Astrocyte of the cerebellum (primary cell): ENCODE data around the gene FOXP1.

ENCODE experiments used
- DNase-seq: peaks from one replicate; pipeline ENCODE4 v3.0.0-alpha.2; 2011; ENCODE audit warnings: low read depth
- H3K4me3 ChIP-seq: 2 replicates; pipeline ENCODE4 v1.5.1; 2011; ENCODE audit warnings: mild to moderate bottlenecking, low read depth, low read length, moderate library complexity
- in situ Hi-C: cut with HindIII; loops from 2 replicates; pipeline ENCODE4 v1.10.0; 2017; ENCODE audit warnings: low sequenced_read_pairs
- TF ChIP-seq, protein P1 (sequence below): IDR thresholded peaks from 2 replicates; pipeline ENCODE4 v1.5.1; 2012; ENCODE audit warnings: low read length, low read depth, moderate library complexity, mild to moderate bottlenecking; ENCODE audit errors: missing control alignments

The FOXP1 gene

DNA sequence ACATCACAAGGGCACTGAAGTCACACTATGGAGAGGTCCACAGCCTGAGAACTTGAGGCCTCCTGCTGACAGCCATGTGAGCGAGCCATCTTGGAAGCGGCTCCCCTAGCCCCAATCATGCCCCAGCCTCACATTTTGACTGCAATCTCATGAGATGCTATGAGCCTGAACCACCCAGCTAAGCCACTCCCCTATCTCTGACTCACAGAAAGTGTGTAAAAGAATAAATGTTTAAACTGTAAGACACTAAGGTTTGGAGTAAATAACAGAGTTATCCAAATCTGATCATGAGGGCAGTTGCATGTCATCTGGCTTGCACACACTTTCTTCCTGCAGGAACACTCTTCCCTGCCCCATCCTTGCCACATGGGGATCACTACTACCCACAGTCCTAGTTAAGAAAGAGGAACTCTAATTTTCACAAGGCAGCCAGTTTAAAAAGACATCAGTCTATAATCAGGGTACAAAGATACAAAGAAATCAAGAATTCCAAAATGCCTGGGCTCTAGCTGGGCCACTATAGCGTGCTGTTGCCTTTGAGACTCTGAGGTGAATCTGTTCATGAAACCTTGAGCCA lies 494.2 kb downstream of the FOXP1 start:
- TF ChIP-seq, protein P1, sequence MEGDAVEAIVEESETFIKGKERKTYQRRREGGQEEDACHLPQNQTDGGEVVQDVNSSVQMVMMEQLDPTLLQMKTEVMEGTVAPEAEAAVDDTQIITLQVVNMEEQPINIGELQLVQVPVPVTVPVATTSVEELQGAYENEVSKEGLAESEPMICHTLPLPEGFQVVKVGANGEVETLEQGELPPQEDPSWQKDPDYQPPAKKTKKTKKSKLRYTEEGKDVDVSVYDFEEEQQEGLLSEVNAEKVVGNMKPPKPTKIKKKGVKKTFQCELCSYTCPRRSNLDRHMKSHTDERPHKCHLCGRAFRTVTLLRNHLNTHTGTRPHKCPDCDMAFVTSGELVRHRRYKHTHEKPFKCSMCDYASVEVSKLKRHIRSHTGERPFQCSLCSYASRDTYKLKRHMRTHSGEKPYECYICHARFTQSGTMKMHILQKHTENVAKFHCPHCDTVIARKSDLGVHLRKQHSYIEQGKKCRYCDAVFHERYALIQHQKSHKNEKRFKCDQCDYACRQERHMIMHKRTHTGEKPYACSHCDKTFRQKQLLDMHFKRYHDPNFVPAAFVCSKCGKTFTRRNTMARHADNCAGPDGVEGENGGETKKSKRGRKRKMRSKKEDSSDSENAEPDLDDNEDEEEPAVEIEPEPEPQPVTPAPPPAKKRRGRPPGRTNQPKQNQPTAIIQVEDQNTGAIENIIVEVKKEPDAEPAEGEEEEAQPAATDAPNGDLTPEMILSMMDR: no peak
- H3K4me3 ChIP-seq: no peak overlapping the region
- DNase-seq: no peak
- in situ Hi-C loops: no loop called here

DNA sequence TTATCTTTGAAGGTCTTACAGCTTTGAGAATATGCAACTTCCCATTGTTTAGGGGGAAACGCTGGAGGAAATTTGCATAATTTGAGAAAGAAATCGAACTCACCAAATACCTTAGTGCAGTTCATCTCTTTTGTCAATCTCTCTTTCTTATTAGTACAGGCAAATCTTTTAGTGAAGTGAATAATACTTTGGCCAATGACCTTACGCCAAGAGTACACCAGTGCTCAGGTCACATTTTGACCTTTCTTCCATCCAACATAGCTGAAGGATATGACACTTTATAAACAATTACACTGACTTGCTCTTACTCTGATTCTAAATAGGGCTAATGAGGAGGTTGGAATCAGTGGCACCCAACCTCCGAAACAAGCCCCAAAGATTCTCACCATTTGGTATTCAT lies 494.8 kb downstream of the FOXP1 start:
- in situ Hi-C loops: no loop called here
- H3K4me3 ChIP-seq: no peak overlapping the region
- no peak for DNase-seq
- TF ChIP-seq, protein P1: no peak

DNA sequence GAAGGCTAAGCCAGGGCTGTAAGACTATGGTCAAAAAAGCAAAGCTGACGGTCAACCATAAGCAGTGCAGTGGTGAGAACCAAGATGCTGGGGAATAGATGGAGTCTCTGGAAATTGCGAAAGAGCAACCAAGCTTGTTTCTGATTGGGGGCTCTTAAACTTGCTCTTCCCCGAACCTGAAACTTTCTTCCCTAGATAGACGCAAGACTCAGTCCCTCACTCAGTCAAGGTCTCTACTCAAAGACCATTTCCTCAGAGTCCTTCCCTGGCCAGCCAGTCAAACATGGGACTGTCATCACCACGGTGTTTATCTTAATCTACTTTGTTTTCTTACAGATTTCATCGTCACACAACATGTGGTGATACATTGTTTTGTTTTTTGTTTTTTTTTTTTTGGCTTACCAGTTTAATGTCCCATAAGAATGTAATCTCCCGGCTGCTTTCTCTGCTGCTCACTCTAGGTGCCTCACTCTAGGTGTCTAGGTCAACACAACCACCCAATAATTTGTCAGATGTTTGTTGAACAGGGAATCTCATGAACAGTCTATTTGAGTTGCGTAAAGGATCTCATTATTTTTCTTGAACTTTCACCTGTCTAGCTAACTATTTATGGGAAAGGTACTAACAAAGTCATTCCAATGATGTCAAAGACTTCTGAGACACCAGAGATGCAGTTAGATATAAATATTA lies 495.4 kb downstream of the FOXP1 start:
- TF ChIP-seq, protein P1: no peak
- no peak overlapping the region for H3K4me3 ChIP-seq
- no peak for DNase-seq
- in situ Hi-C loops: no loop called here

DNA sequence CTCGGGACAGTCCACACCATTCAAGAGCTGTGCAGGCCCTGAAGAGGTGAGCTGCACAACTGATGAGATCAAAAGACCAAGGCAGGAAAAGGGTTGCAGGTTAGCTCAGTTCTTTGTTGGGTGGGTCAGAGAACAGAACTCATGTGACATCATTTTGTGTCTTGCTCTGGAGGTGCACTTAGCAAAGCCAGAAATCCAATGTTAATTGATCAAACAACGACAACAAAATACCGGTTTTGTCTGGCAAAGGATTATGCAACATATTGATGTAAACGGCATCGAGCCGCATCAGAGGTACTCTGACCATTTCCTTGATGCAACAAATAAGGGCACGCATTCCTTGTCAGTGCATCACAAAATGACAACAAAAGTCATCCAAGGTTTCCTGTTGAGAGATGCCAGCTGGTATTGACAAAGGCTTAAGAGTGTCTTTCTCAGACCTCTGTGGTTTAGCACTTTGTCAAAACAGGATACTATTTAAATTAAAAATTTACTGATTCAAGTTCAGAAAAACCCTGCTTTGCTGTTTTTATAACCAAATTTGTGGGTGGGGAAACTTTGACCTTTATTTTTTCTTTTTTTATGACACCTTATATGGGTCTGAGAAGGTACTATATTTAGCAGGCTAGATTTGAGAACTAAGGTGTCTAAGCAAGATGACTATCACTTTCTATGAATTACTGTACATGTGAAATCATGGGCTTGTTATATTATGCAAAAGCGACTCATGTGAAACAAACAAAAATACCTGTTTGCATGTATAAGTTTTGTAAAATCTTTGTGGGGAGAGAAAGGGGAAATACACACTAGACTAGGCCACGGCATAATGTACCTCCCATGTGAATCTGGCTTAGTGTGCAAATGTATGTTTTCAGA lies 496.1 kb downstream of the FOXP1 start:
- in situ Hi-C loops: no loop called here
- TF ChIP-seq, protein P1: no peak
- no peak overlapping the region for H3K4me3 ChIP-seq
- no peak for DNase-seq

DNA sequence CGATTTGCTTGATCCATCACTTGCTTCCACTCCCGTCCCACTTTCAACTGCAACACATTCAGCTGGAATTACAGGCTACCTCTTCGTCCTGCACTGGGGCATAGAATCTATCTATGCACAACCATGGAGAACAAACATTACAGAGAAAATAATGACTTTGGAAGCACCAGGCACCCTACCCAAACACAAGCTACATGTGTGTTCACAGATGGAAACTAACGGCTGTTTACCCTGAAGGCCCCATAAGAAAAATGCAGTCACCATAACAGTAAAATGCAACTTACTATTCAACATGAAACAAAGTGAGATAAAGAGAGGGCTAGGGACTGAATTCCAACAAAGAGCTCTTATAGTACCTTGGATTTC lies 496.8 kb downstream of the FOXP1 start:
- no peak for DNase-seq
- in situ Hi-C loops: no loop called here
- no peak overlapping the region for H3K4me3 ChIP-seq
- TF ChIP-seq, protein P1: no peak

DNA sequence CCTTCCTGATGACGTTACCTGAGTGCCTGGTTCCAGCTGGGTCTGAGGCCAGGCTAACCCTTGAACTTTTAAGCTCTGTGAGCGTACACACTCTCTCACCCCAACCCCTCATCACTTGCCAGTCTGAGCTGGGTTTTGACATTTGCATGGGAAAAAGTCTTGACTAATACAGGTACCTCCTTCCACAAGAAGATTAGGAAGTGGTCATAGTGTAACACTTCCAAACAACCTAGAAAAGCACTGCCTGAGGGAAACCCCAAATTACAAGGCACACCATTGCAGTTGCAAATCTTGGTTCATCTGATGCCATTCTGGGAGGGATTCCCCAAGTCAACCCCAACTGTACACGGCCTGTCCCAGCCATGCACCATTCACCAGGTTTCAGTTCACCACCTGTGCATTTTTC lies 499.8 kb downstream of the FOXP1 start:
- TF ChIP-seq, protein P1: no peak
- H3K4me3 ChIP-seq: no peak overlapping the region
- in situ Hi-C loops: no loop called here
- DNase-seq: no peak
